ENCODE data around the gene VGF.
"Not testable (repeated sequence)": the region's sequence is repeated elsewhere in the genome, so short reads cannot be mapped to it uniquely, and the experiment has no call there.

Gene VGF

GRCh38 chr7:101113836-101114235, 51.5 kb downstream of the VGF start:
- no peak for DNase-seq

- not testable (repeated sequence) for DNase-seq
Observed at GRCh38 chr7:101113140-101113539, 52.2 kb downstream of the VGF start.
